Middle frontal gyrus (tissue), 1 donor: Measurements from ENCODE around the gene RNH1.
A peak's percentile ranks its signal among the peaks of the same experiment; 100 is the strongest.

Experiments
- DNase-seq: peaks from one replicate; pipeline ENCODE4 v3.0.0-alpha.2; 2015; ENCODE audit warnings: low spot score; ENCODE audit errors: extremely low spot score

RNH1 gene

GRCh38 chr11:506995-507726 is at the start of gene RNH1:
Gene RNH1 (minus strand): TSS chr11:507242. CDS start chr11:502162, 5,080 bp downstream.
- peak; percentile 82 for DNase-seq

- DNase-seq = no peak
Observed at GRCh38 chr11:555780-556661, 49.0 kb upstream of the RNH1 start.

- DNase-seq = no peak
Observed at GRCh38 chr11:555227-555779, 48.3 kb upstream of the RNH1 start.

GRCh38 chr11:554428-555226 is 47.6 kb upstream of the RNH1 start:
- no peak for DNase-seq

- DNase-seq = no peak
Observed at GRCh38 chr11:553988-554340, 46.9 kb upstream of the RNH1 start.

- no peak for DNase-seq
Observed at GRCh38 chr11:553083-553987, 46.3 kb upstream of the RNH1 start.

GRCh38 chr11:551596-551995 is 44.6 kb upstream of the RNH1 start:
- DNase-seq = no peak

- no peak for DNase-seq
Observed at GRCh38 chr11:551131-551530, 44.1 kb upstream of the RNH1 start.

- DNase-seq = no peak
Observed at GRCh38 chr11:550746-551085, 43.7 kb upstream of the RNH1 start.

- DNase-seq = no peak
Observed at GRCh38 chr11:550021-550745, 43.1 kb upstream of the RNH1 start.

GRCh38 chr11:548700-549603 is 41.9 kb upstream of the RNH1 start:
- DNase-seq = no peak

GRCh38 chr11:545171-545570 is 38.1 kb upstream of the RNH1 start:
- no peak for DNase-seq

- no peak for DNase-seq
Observed at GRCh38 chr11:544817-545166, 37.8 kb upstream of the RNH1 start.

- DNase-seq = no peak
Observed at GRCh38 chr11:541433-541885, 34.4 kb upstream of the RNH1 start.

GRCh38 chr11:540583-541432 is 33.8 kb upstream of the RNH1 start:
- no peak for DNase-seq

- DNase-seq = no peak
Observed at GRCh38 chr11:539971-540481, 33.0 kb upstream of the RNH1 start.

GRCh38 chr11:538431-539051 is 31.5 kb upstream of the RNH1 start:
- DNase-seq = no peak
